Peyer's patch (tissue), 4 donors: Measurements from ENCODE around the gene AP2A2. TPM values are rescaled to one million over a fixed set of nuclear protein-coding genes. Genes with fewer than 3 reads are reported as not detected.

Experiments
- DNase-seq, 3 donors: peaks; one replicate each; pipeline ENCODE4 v3.0.0-alpha.2; 2017 to 2019
- H3K27ac ChIP-seq, 4 donors: fragments of 200-600 bp; sonication (generic); one replicate each; pipeline ENCODE4 v1.5.1; 2016 to 2019
- H3K27me3 ChIP-seq, 2 donors: fragments of 200-600 bp; sonication (generic); one replicate each; pipeline ENCODE4 v1.5.1; 2019
- H3K36me3 ChIP-seq, 3 donors: fragments of 200-600 bp; sonication (generic); one replicate each; pipeline ENCODE4 v1.5.1; 2016 to 2019
- H3K4me1 ChIP-seq, 4 donors: fragments of 200-600 bp; sonication (generic); one replicate each; pipeline ENCODE4 v1.5.1; 2016 to 2019
- H3K4me3 ChIP-seq, 4 donors: fragments of 200-600 bp; sonication (generic); 1 replicate in 3 of 4; 2 replicates in 1 of 4; pipeline ENCODE4 v1.5.1; 2016 to 2019; ENCODE audit warnings: mild to moderate bottlenecking in 1 of 4
- H3K9me3 ChIP-seq, 4 donors: fragments of 200-600 bp; sonication (generic); one replicate each; pipeline ENCODE4 v1.5.1; 2016 to 2019; ENCODE audit warnings: mild to moderate bottlenecking in 1 of 4
- POLR2A ChIP-seq, 2 donors: fragments of 450-650 bp; IDR thresholded peaks; one replicate each; pipeline ENCODE4 v1.5.1; 2017; ENCODE audit warnings: antibody characterized with exemption in 2 of 2, mild to moderate bottlenecking in 2 of 2, moderate library complexity in 2 of 2
- total RNA-seq, 4 donors: library from RNA; depleted of rRNA; stranded (reverse); fragments of >200 nt; gene quantifications; one replicate each; pipeline ENCODE4 v1.1.0, GENCODE V29; 2016
- TF ChIP-seq, protein P1 (sequence below), 6 experiments: fragments of 450-650 bp in 4 of 6; fragments of 200-600 bp in 2 of 6; sonication (generic) in 1 of 6; IDR thresholded peaks; one replicate each; pipeline ENCODE4 v1.5.1; 2017 to 2019; ENCODE audit warnings: antibody characterized with exemption in 6 of 6, mild to moderate bottlenecking in 3 of 6, moderate library complexity in 1 of 6

Gene AP2A2
- total RNA-seq, 4 donors from 2014 or later = 103 to 383 (median 136) TPM

DNA sequence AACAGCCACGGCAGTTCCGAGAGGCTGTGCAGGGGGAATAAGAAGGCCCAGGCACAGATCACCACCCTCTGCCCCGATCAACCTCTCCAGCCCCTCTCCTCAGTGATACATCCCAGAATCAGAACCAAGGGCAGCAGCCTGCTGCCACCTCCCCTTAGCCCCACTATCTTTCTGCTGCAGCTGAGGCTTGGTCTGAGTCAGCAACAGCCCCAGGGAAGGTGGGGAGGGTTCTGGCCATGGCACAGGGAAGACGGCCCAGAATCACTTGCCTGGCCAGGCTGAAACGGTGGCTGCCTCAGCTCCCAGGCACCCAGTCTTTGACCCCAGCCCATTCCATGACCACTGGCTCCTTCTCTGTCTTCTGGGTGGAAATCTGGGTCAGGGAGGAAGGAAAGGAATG, 17.4 kb upstream of the AP2A2 start:
- no peak for TF ChIP-seq POLR2A (IDR thresholded peaks at IDR 0.05)
- TF ChIP-seq, protein P1, sequence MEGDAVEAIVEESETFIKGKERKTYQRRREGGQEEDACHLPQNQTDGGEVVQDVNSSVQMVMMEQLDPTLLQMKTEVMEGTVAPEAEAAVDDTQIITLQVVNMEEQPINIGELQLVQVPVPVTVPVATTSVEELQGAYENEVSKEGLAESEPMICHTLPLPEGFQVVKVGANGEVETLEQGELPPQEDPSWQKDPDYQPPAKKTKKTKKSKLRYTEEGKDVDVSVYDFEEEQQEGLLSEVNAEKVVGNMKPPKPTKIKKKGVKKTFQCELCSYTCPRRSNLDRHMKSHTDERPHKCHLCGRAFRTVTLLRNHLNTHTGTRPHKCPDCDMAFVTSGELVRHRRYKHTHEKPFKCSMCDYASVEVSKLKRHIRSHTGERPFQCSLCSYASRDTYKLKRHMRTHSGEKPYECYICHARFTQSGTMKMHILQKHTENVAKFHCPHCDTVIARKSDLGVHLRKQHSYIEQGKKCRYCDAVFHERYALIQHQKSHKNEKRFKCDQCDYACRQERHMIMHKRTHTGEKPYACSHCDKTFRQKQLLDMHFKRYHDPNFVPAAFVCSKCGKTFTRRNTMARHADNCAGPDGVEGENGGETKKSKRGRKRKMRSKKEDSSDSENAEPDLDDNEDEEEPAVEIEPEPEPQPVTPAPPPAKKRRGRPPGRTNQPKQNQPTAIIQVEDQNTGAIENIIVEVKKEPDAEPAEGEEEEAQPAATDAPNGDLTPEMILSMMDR (IDR thresholded peaks at IDR 0.05) = no peak
- H3K27me3 ChIP-seq = no peaks in the 10 kb centered on the region

DNA sequence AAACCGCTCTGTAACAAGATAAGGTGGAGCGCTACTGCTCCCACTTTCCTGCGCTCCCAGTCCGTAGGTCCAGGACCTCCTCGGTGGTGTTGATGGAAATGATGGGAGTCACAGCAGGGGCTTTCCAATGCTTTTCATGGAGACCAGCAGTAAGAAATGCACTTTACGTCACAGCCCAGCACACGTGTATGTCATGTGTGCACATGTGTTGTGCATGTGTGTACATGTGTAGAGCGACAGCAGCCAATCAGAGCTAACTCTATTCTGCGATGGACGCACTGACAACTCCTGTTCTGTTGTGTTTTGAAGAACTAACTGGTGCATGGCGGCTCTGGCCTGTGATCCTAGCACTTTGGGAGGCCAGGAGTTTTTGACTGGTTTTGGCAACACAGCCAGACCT, 16.3 kb upstream of the AP2A2 start:
- peak overlapping the region in 1 of 4 donors; percentile 99 for H3K4me3 ChIP-seq
- H3K9me3 ChIP-seq = no peaks in the 10 kb centered on the region
- no peaks in the 10 kb centered on the region for H3K27me3 ChIP-seq
- TF ChIP-seq, protein P1 (IDR thresholded peaks at IDR 0.05) = no peak
- TF ChIP-seq POLR2A (IDR thresholded peaks at IDR 0.05) = no peak
- no peak for DNase-seq
- H3K4me1 ChIP-seq = peaks cover 0 to 14% (median 3%) of the 10 kb centered on the region in 4 donors
- no peak overlapping the region for H3K27ac ChIP-seq
- H3K36me3 ChIP-seq = peaks cover 0 to 3% (median 0%) of the 10 kb centered on the region in 3 donors

More for the DNA sequence above, 17.4 kb upstream of the AP2A2 start:
- Histone ChIP-seq H3K4me3 (no peak overlapping the region), H3K27ac (no peak overlapping the region), H3K9me3 (no peaks in the 10 kb centered on the region), H3K4me1 (peaks cover 0 to 14% (median 3%) of the 10 kb centered on the region in 4 donors), H3K36me3 (peaks cover 0 to 14% (median 0%) of the 10 kb centered on the region in 3 donors)
- DNase-seq = no peak

DNA sequence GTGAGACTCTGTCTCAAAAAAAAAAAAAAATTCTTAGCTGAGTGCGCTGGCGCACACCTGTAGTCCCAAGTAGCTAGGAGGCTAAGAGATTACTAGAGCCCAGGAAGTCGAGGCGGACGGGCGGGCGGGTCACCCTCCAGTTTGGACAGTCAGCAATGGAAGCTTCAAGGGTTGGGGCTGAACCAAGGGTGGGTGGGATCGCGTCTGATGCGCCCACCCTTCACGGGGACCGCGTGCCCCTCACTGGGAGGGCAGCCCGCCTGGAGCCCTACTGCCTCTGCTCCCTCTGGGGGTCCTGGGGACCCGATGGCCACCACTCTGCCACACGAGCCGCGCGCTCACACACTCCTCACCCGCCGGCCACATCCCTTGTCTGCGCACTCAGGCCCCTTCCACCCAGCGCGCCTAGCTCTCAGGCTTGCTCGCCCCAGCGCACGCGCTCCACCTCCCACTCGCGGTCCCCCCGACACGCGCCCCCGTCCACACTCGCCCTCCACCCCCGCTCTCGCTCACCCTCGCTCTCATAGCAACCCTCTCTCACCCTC, 15.6 kb upstream of the AP2A2 start:
- Histone ChIP-seq H3K9me3 (no peaks in the 10 kb centered on the region), H3K27me3 (no peaks in the 10 kb centered on the region), H3K27ac (peak overlapping the region in 2 of 4 donors; percentile 89 to 95), H3K4me1 (peaks cover 0 to 14% (median 3%) of the 10 kb centered on the region in 4 donors), H3K4me3 (peak overlapping the region; percentile 69 to 99 (median 90)), H3K36me3 (no peaks in the 10 kb centered on the region)
- TF ChIP-seq POLR2A (IDR thresholded peaks at IDR 0.05) = no peak
- TF ChIP-seq, protein P1 (IDR thresholded peaks at IDR 0.05) = no peak
- DNase-seq = no peak

DNA sequence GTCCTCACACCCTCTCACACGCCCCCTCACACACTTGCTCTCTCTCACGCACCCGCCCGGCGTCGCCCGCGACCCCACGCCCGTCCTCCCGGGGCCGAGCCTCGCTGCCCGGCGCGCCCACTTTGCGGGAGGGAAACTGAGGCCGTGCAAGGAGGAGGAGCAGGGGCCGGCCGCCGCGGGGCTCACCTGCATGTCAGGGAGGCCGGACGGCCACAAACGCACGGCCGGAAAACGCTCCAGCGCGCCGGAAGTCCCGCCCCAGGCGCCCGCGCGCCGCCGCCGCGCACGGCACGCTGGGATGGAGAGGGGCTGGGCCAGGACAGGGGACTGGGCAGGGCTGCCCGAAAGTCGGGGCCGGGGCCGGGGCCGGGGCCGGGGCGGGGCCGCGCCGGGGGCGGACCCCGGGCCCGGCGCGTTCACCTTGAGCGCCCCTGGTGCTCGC, 15.1 kb upstream of the AP2A2 start, which contains the start of gene CHID1:
CHID1 (minus strand) TSS at position 222 of the 442 bp plus-strand sequence. CDS start 5,994 bp downstream, outside the sequence.
- Histone ChIP-seq H3K36me3 (no peaks in the 10 kb centered on the region), H3K27ac (peak within 1 kb of the TSS; percentile 82 to 95 (median 90)), H3K4me3 (peak within 1 kb of the TSS; percentile 69 to 99 (median 90)), H3K4me1 (peaks cover 0 to 14% (median 3%) of the 10 kb centered on the region in 4 donors), H3K27me3 (no peaks in the 10 kb centered on the region), H3K9me3 (no peaks in the 10 kb centered on the region)
- peak; percentile 77 to 94 (median 93) for DNase-seq
- peak in 1 of 2 donors; percentile 43 for TF ChIP-seq POLR2A (IDR thresholded peaks at IDR 0.05)
- TF ChIP-seq, protein P1 (IDR thresholded peaks at IDR 0.05) = no peak

DNA sequence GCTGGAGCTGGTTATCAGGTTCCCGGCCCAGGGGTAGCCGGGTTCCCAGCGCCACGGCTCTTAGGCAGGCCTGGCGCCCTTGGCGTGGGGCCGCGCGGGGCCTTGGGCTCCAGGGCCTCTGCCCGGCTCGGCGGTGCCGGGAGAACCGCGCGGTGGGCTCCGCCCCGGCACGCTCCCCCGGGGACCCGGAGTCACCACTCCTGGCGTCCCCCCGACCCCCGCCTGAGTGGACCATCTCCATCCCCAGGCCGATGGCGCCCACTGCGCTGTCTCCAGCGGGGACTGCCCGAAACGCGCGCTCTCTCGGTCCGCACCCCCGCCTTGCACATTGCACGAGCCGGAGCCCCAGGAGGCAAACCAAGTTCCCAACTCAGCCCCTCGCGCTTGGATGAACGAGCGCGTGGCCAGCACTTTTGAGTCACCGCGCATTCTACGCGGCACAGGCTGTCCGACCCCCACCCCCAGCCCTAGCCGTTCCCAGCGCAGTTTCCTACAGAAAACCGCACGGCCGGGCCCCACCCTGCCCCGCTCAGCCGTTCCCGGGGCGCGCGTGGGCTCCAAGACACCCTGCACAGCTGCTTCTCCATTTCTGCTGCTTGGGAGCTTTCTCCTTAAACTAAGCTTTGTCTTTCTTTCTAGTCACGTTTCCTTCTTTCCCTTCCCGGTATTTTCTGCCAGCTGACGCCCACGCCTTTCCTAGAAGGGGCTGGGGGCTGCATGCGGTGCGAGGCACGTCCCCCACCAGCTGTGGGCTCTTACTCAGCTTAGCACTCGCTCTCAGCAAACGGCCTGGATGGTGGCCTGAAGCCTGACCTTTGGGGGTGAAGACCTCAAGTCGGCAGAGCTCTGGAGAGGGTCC, 14.4 kb upstream of the AP2A2 start:
- Histone ChIP-seq H3K27ac (peak overlapping the region; percentile 82 to 95 (median 90)), H3K4me3 (peak overlapping the region; percentile 69 to 99 (median 90)), H3K27me3 (no peaks in the 10 kb centered on the region), H3K9me3 (no peaks in the 10 kb centered on the region), H3K36me3 (no peaks in the 10 kb centered on the region), H3K4me1 (peaks cover 0 to 14% (median 3%) of the 10 kb centered on the region in 4 donors)
- DNase-seq = peak in 2 of 3 donors; percentile 31 to 59
- TF ChIP-seq, protein P1 (IDR thresholded peaks at IDR 0.05) = no peak
- TF ChIP-seq POLR2A (IDR thresholded peaks at IDR 0.05) = no peak
